ENCODE measurements around the gene GABBR1.

- TF ChIP-seq EZH2 (IDR thresholded peaks at IDR 0.05) (no peak), POLR2AphosphoS5 (IDR thresholded peaks at IDR 0.05; ENCODE audit: borderline replicate concordance, low read depth, low read length) (no peak), FOXP2 (optimal IDR thresholded peaks at IDR 0.05; ENCODE audit: control extremely low read depth, extremely low read length, insufficient read depth) (no peak)
Observed at GRCh38 chr6:29620630-29621029, 12.4 kb downstream of the GABBR1 start.

Measured in SK-N-MC (cell line).